ENCODE data around the gene RNF148.
A peak's percentile ranks its signal among the peaks of the same experiment; 100 is the strongest.

RNF148 gene

GRCh38 chr7:122702872-122703510 is at the start of gene RNF148:
Gene RNF148 (minus strand): TSS chr7:122702922. CDS start chr7:122702750, 172 bp downstream.
- DNase-seq, result no peak

- no peak for DNase-seq
Measured at GRCh38 chr7:122750389-122750788, 47.7 kb upstream of the RNF148 start.

GRCh38 chr7:122748195-122748594 is 45.5 kb upstream of the RNF148 start:
- DNase-seq, result no peak

GRCh38 chr7:122746948-122747347 is 44.2 kb upstream of the RNF148 start:
- DNase-seq, result peak; percentile 93

GRCh38 chr7:122743211-122743610 is 40.5 kb upstream of the RNF148 start:
- DNase-seq, result no peak

GRCh38 chr7:122738947-122739346 is 36.2 kb upstream of the RNF148 start:
- no peak for DNase-seq

GRCh38 chr7:122736183-122736582 is 33.5 kb upstream of the RNF148 start:
- no peak for DNase-seq

GRCh38 chr7:122727759-122728158 is 25.0 kb upstream of the RNF148 start:
- no peak for DNase-seq

- DNase-seq, result no peak
Measured at GRCh38 chr7:122727354-122727753, 24.6 kb upstream of the RNF148 start.

- DNase-seq, result no peak
Measured at GRCh38 chr7:122726881-122727280, 24.2 kb upstream of the RNF148 start.

GRCh38 chr7:122724366-122724765 is 21.6 kb upstream of the RNF148 start:
- no peak for DNase-seq

GRCh38 chr7:122719010-122719578 is 16.4 kb upstream of the RNF148 start:
- no peak for DNase-seq

- no peak for DNase-seq
Measured at GRCh38 chr7:122717356-122718089, 14.8 kb upstream of the RNF148 start.

- no peak for DNase-seq
Measured at GRCh38 chr7:122715183-122715582, 12.5 kb upstream of the RNF148 start.

- no peak for DNase-seq
Measured at GRCh38 chr7:122710916-122711315, 8.2 kb upstream of the RNF148 start.

GRCh38 chr7:122709930-122710646 is 7.4 kb upstream of the RNF148 start:
- DNase-seq, result no peak

- no peak for DNase-seq
Measured at GRCh38 chr7:122706836-122707235, 4.1 kb upstream of the RNF148 start.

GRCh38 chr7:122699017-122699416 is 3.7 kb downstream of the RNF148 start, which contains the start of gene RNF133:
Gene RNF133 (minus strand): TSS chr7:122699117. CDS start chr7:122698918, 199 bp downstream.
- no peak for DNase-seq

- no peak for DNase-seq
Measured at GRCh38 chr7:122695816-122696215, 6.9 kb downstream of the RNF148 start.

GRCh38 chr7:122694697-122695096 is 8.0 kb downstream of the RNF148 start:
- DNase-seq, result no peak

- no peak for DNase-seq
Measured at GRCh38 chr7:122692769-122693309, 9.9 kb downstream of the RNF148 start.

GRCh38 chr7:122691569-122692235 is 11.0 kb downstream of the RNF148 start:
- DNase-seq, result no peak
